Mesendoderm (in vitro differentiated cells): ENCODE results near the gene SUCO.
A peak's percentile ranks its signal among the peaks of the same experiment; 100 is the strongest.

Experiments
- DNase-seq: peaks from one replicate; pipeline ENCODE4 v3.0.0; 2013
- H2AK5ac ChIP-seq: 2 replicates; pipeline ENCODE4 v1.6.1; 2013; ENCODE audit warnings: low read length, inconsistent platforms
- H2BK120ac ChIP-seq: 2 replicates; pipeline ENCODE4 v1.6.1; 2013; ENCODE audit warnings: low read depth, mild to moderate bottlenecking, low read length, moderate library complexity, mixed read lengths
- H2BK15ac ChIP-seq: replicated peaks from 2 replicates; pipeline ENCODE4 v1.6.1; 2013; ENCODE audit warnings: low read depth, mild to moderate bottlenecking, moderate library complexity
- H2BK5ac ChIP-seq: 2 replicates; pipeline ENCODE4 v1.6.1; 2013; ENCODE audit warnings: low read length, inconsistent platforms
- H3K18ac ChIP-seq: 2 replicates; pipeline ENCODE4 v1.6.1; 2013; ENCODE audit warnings: mild to moderate bottlenecking, low read length, mixed read lengths
- H3K23ac ChIP-seq: one replicate; pipeline ENCODE4 v1.6.1; 2013; ENCODE audit warnings: low read length
- H3K27ac ChIP-seq: 2 replicates; pipeline ENCODE4 v1.5.1; 2013; ENCODE audit warnings: low read depth, mild to moderate bottlenecking, inconsistent platforms, low read length, moderate library complexity
- H3K27me3 ChIP-seq: 2 replicates; pipeline ENCODE4 v1.6.1; 2013; ENCODE audit warnings: low read length, control low read depth, mild to moderate bottlenecking, inconsistent platforms; ENCODE audit not compliant: insufficient read depth, poor library complexity
- H3K36me3 ChIP-seq: 2 replicates; pipeline ENCODE4 v1.6.1; 2013; ENCODE audit warnings: low read length, inconsistent platforms; ENCODE audit not compliant: control insufficient read depth, insufficient read depth
- H3K4ac ChIP-seq: one replicate; pipeline ENCODE4 v1.6.1; 2013; ENCODE audit warnings: low read depth, mild to moderate bottlenecking, low read length, moderate library complexity
- H3K4me1 ChIP-seq: 2 replicates; pipeline ENCODE4 v1.6.1; 2013; ENCODE audit warnings: low read depth, low read length, inconsistent platforms; ENCODE audit not compliant: control insufficient read depth
- H3K4me2 ChIP-seq: 2 replicates; pipeline ENCODE4 v1.6.1; 2013; ENCODE audit warnings: low read length
- H3K4me3 ChIP-seq: 2 replicates; pipeline ENCODE4 v1.5.1; 2013; ENCODE audit warnings: mild to moderate bottlenecking, low read length
- H3K56ac ChIP-seq: one replicate; pipeline ENCODE4 v1.6.1; 2013; ENCODE audit warnings: low read length
- H3K79me1 ChIP-seq: 2 replicates; pipeline ENCODE4 v1.6.1; 2013; ENCODE audit warnings: low read length, inconsistent platforms
- H3K79me2 ChIP-seq: 2 replicates; pipeline ENCODE4 v1.6.1; 2013; ENCODE audit warnings: mild to moderate bottlenecking, low read length; ENCODE audit not compliant: control insufficient read depth, insufficient read depth
- H3K9ac ChIP-seq: 2 replicates; pipeline ENCODE4 v1.6.1; 2013; ENCODE audit warnings: low read length, inconsistent platforms
- H4K5ac ChIP-seq: one replicate; pipeline ENCODE4 v1.6.1; 2013; ENCODE audit warnings: low read length
- H4K8ac ChIP-seq: one replicate; pipeline ENCODE4 v1.6.1; 2013; ENCODE audit warnings: low read depth, mild to moderate bottlenecking, control low read depth, low read length, moderate library complexity
- WGBS: extraction: QIAGEN DNeasy Blood & Tissue Kit; methylation state at CpG from one replicate; pipeline ENCODE4 v1.1.7; 2013; ENCODE audit warnings: low lambda C conversion rate, missing lambda C conversion rate; ENCODE audit not compliant: insufficient coverage; ENCODE audit errors: extremely low coverage; 5-methylcytosine and 5-hydroxymethylcytosine counted together

The SUCO gene

GRCh38 chr1:172630868-172631267, 97.9 kb downstream of the SUCO start:
- no peak overlapping the region for H3K9ac ChIP-seq
- no peak overlapping the region for H2AK5ac ChIP-seq
- no peaks in the 10 kb centered on the region for H3K36me3 ChIP-seq
- H4K8ac ChIP-seq, result no peak overlapping the region
- H3K18ac ChIP-seq, result no peak overlapping the region
- H3K4me1 ChIP-seq, result no peaks in the 10 kb centered on the region
- no CpG with 5 or more reads among the region's 3 CpGs for WGBS
- no peak overlapping the region for H3K27ac ChIP-seq
- no peaks in the 10 kb centered on the region for H3K79me2 ChIP-seq
- no peak overlapping the region for H2BK5ac ChIP-seq
- H2BK120ac ChIP-seq, result no peak overlapping the region
- H3K4me2 ChIP-seq, result no peak overlapping the region
- no peaks in the 10 kb centered on the region for H3K27me3 ChIP-seq
- no peak overlapping the region for H2BK15ac ChIP-seq
- no peaks in the 10 kb centered on the region for H3K79me1 ChIP-seq
- H3K56ac ChIP-seq, result no peak overlapping the region
- no peak overlapping the region for H3K4me3 ChIP-seq
- DNase-seq, result no peak
- H3K4ac ChIP-seq, result no peak overlapping the region
- no peak overlapping the region for H4K5ac ChIP-seq
- no peak overlapping the region for H3K23ac ChIP-seq

GRCh38 chr1:172637522-172637921, 104.6 kb downstream of the SUCO start:
- no peak overlapping the region for H3K27ac ChIP-seq
- H3K4me1 ChIP-seq, result no peaks in the 10 kb centered on the region
- no peaks in the 10 kb centered on the region for H3K79me2 ChIP-seq
- no CpG with 5 or more reads among the region's 2 CpGs for WGBS
- H4K8ac ChIP-seq, result no peak overlapping the region
- no peak overlapping the region for H3K18ac ChIP-seq
- no peak overlapping the region for H2BK5ac ChIP-seq
- peak; percentile 15 for DNase-seq
- no peak overlapping the region for H3K4me3 ChIP-seq
- H2BK120ac ChIP-seq, result no peak overlapping the region
- H2BK15ac ChIP-seq, result peak overlapping the region; percentile 20
- no peak overlapping the region for H3K9ac ChIP-seq
- no peak overlapping the region for H3K4ac ChIP-seq
- no peaks in the 10 kb centered on the region for H3K36me3 ChIP-seq
- no peak overlapping the region for H3K4me2 ChIP-seq
- H3K56ac ChIP-seq, result no peak overlapping the region
- H3K27me3 ChIP-seq, result no peaks in the 10 kb centered on the region
- no peak overlapping the region for H2AK5ac ChIP-seq
- H4K5ac ChIP-seq, result no peak overlapping the region
- H3K23ac ChIP-seq, result no peak overlapping the region
- no peaks in the 10 kb centered on the region for H3K79me1 ChIP-seq

GRCh38 chr1:172638249-172638648, 105.3 kb downstream of the SUCO start:
- H2BK5ac ChIP-seq, result no peak overlapping the region
- H2AK5ac ChIP-seq, result no peak overlapping the region
- DNase-seq, result no peak
- H3K18ac ChIP-seq, result no peak overlapping the region
- H4K8ac ChIP-seq, result no peak overlapping the region
- no peaks in the 10 kb centered on the region for H3K36me3 ChIP-seq
- no peaks in the 10 kb centered on the region for H3K79me1 ChIP-seq
- no peak overlapping the region for H3K56ac ChIP-seq
- no peak overlapping the region for H2BK15ac ChIP-seq
- no peaks in the 10 kb centered on the region for H3K27me3 ChIP-seq
- no peak overlapping the region for H3K4me3 ChIP-seq
- H2BK120ac ChIP-seq, result no peak overlapping the region
- H3K79me2 ChIP-seq, result no peaks in the 10 kb centered on the region
- H4K5ac ChIP-seq, result no peak overlapping the region
- no peak overlapping the region for H3K9ac ChIP-seq
- H3K27ac ChIP-seq, result peak overlapping the region; percentile 43
- no peak overlapping the region for H3K4me2 ChIP-seq
- no peaks in the 10 kb centered on the region for H3K4me1 ChIP-seq
- H3K23ac ChIP-seq, result no peak overlapping the region
- no peak overlapping the region for H3K4ac ChIP-seq
- no CpG with 5 or more reads among the region's 2 CpGs for WGBS

GRCh38 chr1:172638885-172639831, 106.2 kb downstream of the SUCO start:
- DNase-seq, result peak; percentile 70

GRCh38 chr1:172640111-172640510, 107.2 kb downstream of the SUCO start:
- Histone ChIP-seq H3K79me2 (no peaks in the 10 kb centered on the region), H3K9ac (no peak overlapping the region), H3K27me3 (no peaks in the 10 kb centered on the region), H2BK15ac (no peak overlapping the region), H3K23ac (no peak overlapping the region), H3K36me3 (no peaks in the 10 kb centered on the region), H3K79me1 (no peaks in the 10 kb centered on the region), H2BK5ac (no peak overlapping the region), H4K8ac (no peak overlapping the region), H3K4me1 (no peaks in the 10 kb centered on the region), H3K56ac (no peak overlapping the region), H2BK120ac (no peak overlapping the region), H3K4me3 (no peak overlapping the region), H3K18ac (no peak overlapping the region), H3K4ac (no peak overlapping the region), H3K27ac (no peak overlapping the region), H2AK5ac (no peak overlapping the region), H4K5ac (no peak overlapping the region), H3K4me2 (no peak overlapping the region)
- no CpG with 5 or more reads among the region's 8 CpGs for WGBS
- DNase-seq, result no peak

More at GRCh38 chr1:172638885-172639831, 106.2 kb downstream of the SUCO start:
- H3K27ac ChIP-seq, result no peak overlapping the region
- H3K9ac ChIP-seq, result no peak overlapping the region
- no peak overlapping the region for H4K8ac ChIP-seq
- H2BK120ac ChIP-seq, result no peak overlapping the region
- no peaks in the 10 kb centered on the region for H3K79me1 ChIP-seq
- WGBS, result no CpG with 5 or more reads among the region's 9 CpGs
- no peak overlapping the region for H3K4me3 ChIP-seq
- no peak overlapping the region for H2BK15ac ChIP-seq
- H3K56ac ChIP-seq, result no peak overlapping the region
- H4K5ac ChIP-seq, result no peak overlapping the region
- H3K36me3 ChIP-seq, result no peaks in the 10 kb centered on the region
- H3K4ac ChIP-seq, result no peak overlapping the region
- no peak overlapping the region for H3K23ac ChIP-seq
- H3K4me2 ChIP-seq, result no peak overlapping the region
- no peak overlapping the region for H2AK5ac ChIP-seq
- H2BK5ac ChIP-seq, result no peak overlapping the region
- H3K79me2 ChIP-seq, result no peaks in the 10 kb centered on the region
- H3K4me1 ChIP-seq, result no peaks in the 10 kb centered on the region
- no peaks in the 10 kb centered on the region for H3K27me3 ChIP-seq
- H3K18ac ChIP-seq, result no peak overlapping the region
